K562 (cell line): ENCODE results near the gene ARAP1.

ENCODE experiments used
- CHD2 ChIP-seq: IDR thresholded peaks from 2 replicates; pipeline ENCODE4 v1.6.1; 2011; ENCODE audit warnings: low read depth, low read length
- CREB5 ChIP-seq: fragments of 250-450 bp; sonication (Bioruptor Pico); IDR thresholded peaks from 2 replicates; pipeline ENCODE4 v1.5.0; 2020; ENCODE audit warnings: mild to moderate bottlenecking
- RAD51 ChIP-seq: fragments of 450-650 bp; IDR thresholded peaks from 2 replicates; pipeline ENCODE4 v1.7.1; 2016; ENCODE audit warnings: low read depth, mild to moderate bottlenecking, borderline replicate concordance
- U2AF1 ChIP-seq: fragments of 200-400 bp; formaldehyde crosslinking; optimal IDR thresholded peaks from 2 replicates; pipeline ENCODE3; 2017; ENCODE audit warnings: mild to moderate bottlenecking, low read depth, low read length, moderate library complexity
- TF ChIP-seq, protein P1 (sequence below): sonication (generic); formaldehyde crosslinking; IDR thresholded peaks from 2 replicates; pipeline ENCODE4 v1.4.0; 2020; ENCODE audit warnings: mild to moderate bottlenecking, missing genetic modification reagents

DNA sequence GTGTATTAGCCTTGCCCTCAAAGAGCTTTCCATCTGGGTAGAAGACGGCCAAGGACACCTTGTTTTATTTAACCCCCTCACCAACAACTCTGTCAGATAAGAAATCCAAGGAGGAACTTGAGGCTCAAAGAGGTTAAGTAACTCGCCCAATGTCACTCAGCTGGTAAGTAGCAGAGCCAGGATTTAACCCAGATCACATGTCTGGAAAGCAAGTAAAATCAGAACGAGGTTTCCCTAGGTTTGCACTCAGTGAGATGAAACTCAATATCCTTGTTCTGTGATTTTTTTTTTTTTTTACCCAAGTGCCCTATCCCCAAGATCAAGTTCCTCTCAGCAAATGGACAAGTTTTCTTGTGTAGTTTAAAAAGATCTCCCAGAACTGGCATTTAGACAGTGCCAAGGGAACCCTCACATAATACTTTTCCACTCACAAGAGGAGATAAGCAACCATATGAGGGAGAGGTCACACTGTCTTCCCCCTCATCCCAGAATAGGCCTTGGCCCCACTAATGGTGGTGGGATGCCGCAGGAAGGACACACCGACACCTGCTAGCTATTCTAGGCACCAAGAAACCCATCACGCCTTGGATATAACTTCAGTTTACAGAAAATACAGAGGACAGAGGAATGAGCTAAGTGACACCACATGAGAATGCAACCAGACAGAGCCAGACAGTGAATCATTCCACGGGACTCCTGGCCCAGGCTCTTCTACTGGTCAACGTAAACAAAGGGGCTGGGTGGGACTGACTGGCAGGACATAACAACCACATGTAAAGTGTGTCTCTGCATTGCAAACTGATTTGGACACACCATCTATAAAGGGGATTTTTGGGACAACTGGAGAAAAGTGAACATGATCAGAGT lies 8.6 kb upstream of the ARAP1 start:
- TF ChIP-seq U2AF1 (no peak), CHD2 (no peak), RAD51 (no peak), CREB5 (CRISPR knock-in tag) (no peak)
- TF ChIP-seq, protein P1, sequence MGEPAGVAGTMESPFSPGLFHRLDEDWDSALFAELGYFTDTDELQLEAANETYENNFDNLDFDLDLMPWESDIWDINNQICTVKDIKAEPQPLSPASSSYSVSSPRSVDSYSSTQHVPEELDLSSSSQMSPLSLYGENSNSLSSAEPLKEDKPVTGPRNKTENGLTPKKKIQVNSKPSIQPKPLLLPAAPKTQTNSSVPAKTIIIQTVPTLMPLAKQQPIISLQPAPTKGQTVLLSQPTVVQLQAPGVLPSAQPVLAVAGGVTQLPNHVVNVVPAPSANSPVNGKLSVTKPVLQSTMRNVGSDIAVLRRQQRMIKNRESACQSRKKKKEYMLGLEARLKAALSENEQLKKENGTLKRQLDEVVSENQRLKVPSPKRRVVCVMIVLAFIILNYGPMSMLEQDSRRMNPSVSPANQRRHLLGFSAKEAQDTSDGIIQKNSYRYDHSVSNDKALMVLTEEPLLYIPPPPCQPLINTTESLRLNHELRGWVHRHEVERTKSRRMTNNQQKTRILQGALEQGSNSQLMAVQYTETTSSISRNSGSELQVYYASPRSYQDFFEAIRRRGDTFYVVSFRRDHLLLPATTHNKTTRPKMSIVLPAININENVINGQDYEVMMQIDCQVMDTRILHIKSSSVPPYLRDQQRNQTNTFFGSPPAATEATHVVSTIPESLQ (CRISPR knock-in tag), result no peak
